Common myeloid progenitor, CD34-positive (primary cell): ENCODE results near the gene KIAA1958.

ENCODE experiments used
- CTCF ChIA-PET: fragments of 350-600 bp; sonication (Branson Sonifier 250); formaldehyde crosslinking; loops from one replicate; lab custom pipeline; 2021; ENCODE audit warnings: antibody characterized with exemption; lab: Charles Lee
- POLR2A ChIA-PET: fragments of 350-600 bp; sonication (Branson Sonifier 250); formaldehyde crosslinking; loops from one replicate; lab custom pipeline; 2021; ENCODE audit warnings: antibody characterized with exemption; lab: Charles Lee
- DNase-seq, 3 donors: peaks; one replicate each; pipeline versions ENCODE4 v3.0.0 to v3.0.0-alpha.2; 2013
- H3K27ac ChIP-seq, 2 experiments: 1 replicate in 1 of 2; 2 replicates in 1 of 2; pipeline ENCODE4 v1.7.0; 2013; ENCODE audit warnings: inconsistent platforms in 2 of 2, low read length in 2 of 2, mild to moderate bottlenecking in 2 of 2, low read depth in 1 of 2, moderate library complexity in 1 of 2; ENCODE audit not compliant: severe bottlenecking in 2 of 2, insufficient read depth in 1 of 2, poor library complexity in 1 of 2
- H3K27me3 ChIP-seq, 5 experiments: replicated peaks in 2 of 5; 1 replicate in 3 of 5; 2 replicates in 2 of 5; pipeline versions ENCODE4 v1.6.1 to v1.7.0; 2013; ENCODE audit warnings: low read length in 4 of 5, mild to moderate bottlenecking in 2 of 5, moderate library complexity in 2 of 5, inconsistent platforms in 1 of 5; ENCODE audit not compliant: insufficient read depth in 5 of 5, control insufficient read depth in 4 of 5
- H3K36me3 ChIP-seq, 4 experiments: 1 replicate in 2 of 4; 2 replicates in 2 of 4; pipeline versions ENCODE4 v1.6.1 to v1.7.0; 2013; ENCODE audit warnings: low read length in 3 of 4, control low read depth in 1 of 4, mild to moderate bottlenecking in 1 of 4; ENCODE audit not compliant: control insufficient read depth in 4 of 4, insufficient read depth in 4 of 4
- H3K4me1 ChIP-seq, 4 experiments: 1 replicate in 3 of 4; 2 replicates in 1 of 4; pipeline versions ENCODE4 v1.6.1 to v1.7.1; 2013; ENCODE audit warnings: low read length in 3 of 4, mild to moderate bottlenecking in 3 of 4, control low read depth in 1 of 4, inconsistent platforms in 1 of 4, moderate library complexity in 1 of 4; ENCODE audit not compliant: control insufficient read depth in 4 of 4, insufficient read depth in 4 of 4; ENCODE audit errors: control extremely low read depth in 1 of 4
- H3K4me3 ChIP-seq, 7 experiments: 1 replicate in 4 of 7; 2 replicates in 3 of 7; pipeline versions ENCODE4 v1.5.1 to v1.7.0; 2013; ENCODE audit warnings: mild to moderate bottlenecking in 7 of 7, low read length in 6 of 7, moderate library complexity in 6 of 7, inconsistent platforms in 2 of 7, low read depth in 2 of 7, control low read depth in 1 of 7; ENCODE audit not compliant: insufficient read depth in 4 of 7, control insufficient read depth in 1 of 7; ENCODE audit errors: extremely low read depth in 1 of 7
- H3K9me3 ChIP-seq, 5 experiments: 1 replicate in 4 of 5; 2 replicates in 1 of 5; pipeline versions ENCODE4 v1.6.1 to v1.7.1; 2013; ENCODE audit warnings: low read length in 4 of 5, mild to moderate bottlenecking in 2 of 5, inconsistent platforms in 1 of 5, low read depth in 1 of 5, moderate library complexity in 1 of 5; ENCODE audit not compliant: control insufficient read depth in 4 of 5, insufficient read depth in 2 of 5; ENCODE audit errors: control extremely low read depth in 1 of 5
- WGBS: methylation state at CpG from one replicate; pipeline ENCODE4 v1.1.5; 2013; ENCODE audit not compliant: insufficient coverage; 5-methylcytosine and 5-hydroxymethylcytosine counted together

Gene KIAA1958

DNA sequence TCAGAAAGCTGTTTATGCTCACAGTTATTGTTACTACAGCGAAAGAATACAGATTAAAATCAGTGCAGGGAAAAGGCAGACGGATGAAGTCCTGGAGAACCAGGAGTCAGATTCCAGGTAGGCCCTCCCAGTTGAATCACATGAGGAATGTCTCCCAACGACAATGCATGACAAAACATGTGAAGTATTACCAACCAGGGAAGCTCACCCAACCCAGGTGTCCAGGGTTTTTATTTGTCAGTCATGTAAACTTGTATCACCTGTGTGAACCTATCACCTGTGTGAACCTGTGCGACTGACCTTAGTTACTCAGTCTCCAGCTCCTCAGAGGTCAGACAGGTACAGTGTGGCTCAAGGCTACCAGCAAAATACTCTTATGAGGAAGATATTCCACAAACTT is 63.9 kb downstream of the KIAA1958 start:
- H3K27ac ChIP-seq, result no peak overlapping the region
- no peaks in the 10 kb centered on the region for H3K27me3 ChIP-seq
- no peaks in the 10 kb centered on the region for H3K36me3 ChIP-seq
- CTCF ChIA-PET, result no interaction called here
- peaks cover 0 to 3% (median 0%) of the 10 kb centered on the region in 4 experiments for H3K4me1 ChIP-seq
- no peak overlapping the region for H3K4me3 ChIP-seq
- DNase-seq, result no peak
- 95% methylated on average over 4 of the region's 4 CpGs for WGBS
- POLR2A ChIA-PET, result no interaction called here
- H3K9me3 ChIP-seq, result no peaks in the 10 kb centered on the region

GRCh38 chr9:112551641-112552040 is 65.0 kb downstream of the KIAA1958 start:
- Histone ChIP-seq H3K36me3 (no peaks in the 10 kb centered on the region), H3K27me3 (no peaks in the 10 kb centered on the region), H3K27ac (no peak overlapping the region), H3K4me1 (no peaks in the 10 kb centered on the region), H3K9me3 (no peaks in the 10 kb centered on the region), H3K4me3 (no peak overlapping the region)
- DNase-seq, result no peak
- CTCF ChIA-PET, result no interaction called here
- 100% methylated on average over 1 of the region's 1 CpG for WGBS
- POLR2A ChIA-PET, result no interaction called here

DNA sequence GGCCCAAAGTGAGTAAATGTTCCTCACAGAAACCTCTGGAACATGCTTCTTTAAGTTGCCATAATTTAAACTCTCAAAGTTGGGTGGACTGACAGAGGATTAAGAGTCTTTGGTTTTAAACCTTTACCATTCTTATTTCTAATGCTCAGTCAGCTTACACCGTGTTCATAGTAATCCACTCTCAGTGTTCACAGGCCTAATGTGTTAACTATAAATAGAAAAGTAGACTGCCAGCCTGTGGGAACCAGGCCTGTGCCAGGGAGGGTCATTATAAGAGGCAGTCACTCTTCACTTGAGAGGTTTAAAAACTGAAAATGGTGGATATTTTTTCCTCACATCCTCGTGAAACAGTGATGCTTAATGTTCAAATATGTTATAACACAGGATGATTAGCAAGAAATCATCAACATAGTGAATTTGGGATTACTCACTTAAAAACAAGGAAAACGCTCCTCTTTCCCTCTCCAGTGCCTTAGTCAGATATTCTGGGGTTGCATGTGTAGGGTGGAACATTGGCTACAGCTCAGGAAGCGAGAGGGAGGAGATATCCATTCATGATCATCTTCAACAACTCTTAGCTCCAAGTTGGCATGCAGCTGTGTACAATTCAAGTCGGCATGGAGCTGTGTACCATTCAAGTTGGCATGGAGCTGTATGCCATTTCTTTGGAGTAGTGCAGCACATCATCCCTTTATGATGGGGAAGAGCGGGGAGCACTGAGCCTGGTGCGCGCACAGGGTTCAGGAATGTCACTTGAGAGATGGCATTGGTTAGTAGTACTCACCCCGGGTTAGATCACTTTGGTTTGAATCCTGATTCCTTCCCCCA is 65.8 kb downstream of the KIAA1958 start:
- H3K27me3 ChIP-seq, result no peaks in the 10 kb centered on the region
- ChIA-PET POLR2A (no interaction called here), CTCF (interaction anchor here (1.1 kb wide), 1 partner anchor 19 kb away, joined by 3 read pairs; no protein-coding TSS in a partner anchor)
- no peaks in the 10 kb centered on the region for H3K36me3 ChIP-seq
- no peaks in the 10 kb centered on the region for H3K4me1 ChIP-seq
- H3K27ac ChIP-seq, result no peak overlapping the region
- no peak for DNase-seq
- H3K9me3 ChIP-seq, result no peaks in the 10 kb centered on the region
- WGBS, result 94% methylated on average over 7 of the region's 9 CpGs
- H3K4me3 ChIP-seq, result no peak overlapping the region

- CTCF ChIA-PET, result interaction anchor here (0.5 to 1.1 kb wide), 2 partner anchors 19 to 108 kb away, joined by 3 read pairs; no protein-coding TSS in a partner anchor
- H3K36me3 ChIP-seq, result no peaks in the 10 kb centered on the region
- DNase-seq, result no peak
- H3K27me3 ChIP-seq, result no peaks in the 10 kb centered on the region
- H3K9me3 ChIP-seq, result no peaks in the 10 kb centered on the region
- no CpG with 5 or more reads among the region's 2 CpGs for WGBS
- H3K4me1 ChIP-seq, result no peaks in the 10 kb centered on the region
- H3K27ac ChIP-seq, result no peak overlapping the region
- no peak overlapping the region for H3K4me3 ChIP-seq
- POLR2A ChIA-PET, result no interaction called here
Measured at GRCh38 chr9:112553256-112553826, 66.7 kb downstream of the KIAA1958 start.

- no peak for DNase-seq
- H3K9me3 ChIP-seq, result no peaks in the 10 kb centered on the region
- 93% methylated on average over 1 of the region's 1 CpG for WGBS
- no peak overlapping the region for H3K27ac ChIP-seq
- H3K27me3 ChIP-seq, result no peaks in the 10 kb centered on the region
- CTCF ChIA-PET, result no interaction called here
- H3K4me3 ChIP-seq, result no peak overlapping the region
- POLR2A ChIA-PET, result no interaction called here
- no peaks in the 10 kb centered on the region for H3K36me3 ChIP-seq
- H3K4me1 ChIP-seq, result no peaks in the 10 kb centered on the region
Measured at GRCh38 chr9:112554516-112554915, 67.9 kb downstream of the KIAA1958 start.

GRCh38 chr9:112555101-112555643 is 68.5 kb downstream of the KIAA1958 start:
- CTCF ChIA-PET, result no interaction called here
- POLR2A ChIA-PET, result no interaction called here
- WGBS, result 100% methylated on average over 2 of the region's 3 CpGs
- no peak for DNase-seq
- Histone ChIP-seq H3K27me3 (no peaks in the 10 kb centered on the region), H3K4me3 (no peak overlapping the region), H3K4me1 (no peaks in the 10 kb centered on the region), H3K27ac (no peak overlapping the region), H3K36me3 (no peaks in the 10 kb centered on the region), H3K9me3 (no peaks in the 10 kb centered on the region)

GRCh38 chr9:112555844-112556482 is 69.3 kb downstream of the KIAA1958 start:
- Histone ChIP-seq H3K9me3 (no peaks in the 10 kb centered on the region), H3K27me3 (no peaks in the 10 kb centered on the region), H3K4me3 (no peak overlapping the region), H3K4me1 (no peaks in the 10 kb centered on the region), H3K27ac (no peak overlapping the region), H3K36me3 (no peaks in the 10 kb centered on the region)
- WGBS, result 97% methylated on average over 9 of the region's 9 CpGs
- POLR2A ChIA-PET, result no interaction called here
- CTCF ChIA-PET, result no interaction called here
- no peak for DNase-seq
